HG03066 (cell line): ENCODE data around the gene RHBDL3.
"Not testable (repeated sequence)": the region's sequence is repeated elsewhere in the genome, so short reads cannot be mapped to it uniquely, and the experiment has no call there.

Experiments
- ATAC-seq: cut with Tn5 transposase; IDR thresholded peaks from one replicate; pipeline ENCODE4 v1.9.1; 2021; ENCODE audit warnings: low read depth; ENCODE audit not compliant: unreplicated experiment

Gene RHBDL3

GRCh38 chr17:32320847-32321246 is 55.2 kb downstream of the RHBDL3 start:
- ATAC-seq: no peak

GRCh38 chr17:32323046-32323445 is 57.4 kb downstream of the RHBDL3 start:
- ATAC-seq: no peak

- ATAC-seq: no peak
These were observed 58.3 kb downstream of the RHBDL3 start for GRCh38 chr17:32323811-32324491.

GRCh38 chr17:32327911-32328310 is 62.3 kb downstream of the RHBDL3 start:
- no peak for ATAC-seq

GRCh38 chr17:32330147-32330546 is 64.5 kb downstream of the RHBDL3 start:
- ATAC-seq: no peak

- no peak for ATAC-seq
These were observed 65.8 kb downstream of the RHBDL3 start for GRCh38 chr17:32331243-32332040.

GRCh38 chr17:32333187-32333586 is 67.6 kb downstream of the RHBDL3 start:
- no peak for ATAC-seq

- no peak for ATAC-seq
These were observed 69.4 kb downstream of the RHBDL3 start for GRCh38 chr17:32335046-32335445.

- ATAC-seq: no peak
These were observed 70.1 kb downstream of the RHBDL3 start for GRCh38 chr17:32335687-32336086.

GRCh38 chr17:32341141-32341856 is 75.7 kb downstream of the RHBDL3 start:
- no peak for ATAC-seq

- ATAC-seq: peak; percentile 85
These were observed 76.4 kb downstream of the RHBDL3 start, which contains the start of gene C17orf75 for GRCh38 chr17:32341857-32342602. TSS of gene C17orf75 (minus strand) at chr17:32342173. CDS start at chr17:32342139, 34 bp downstream.

GRCh38 chr17:32342603-32343325 is 77.1 kb downstream of the RHBDL3 start:
- ATAC-seq: no peak

GRCh38 chr17:32345951-32346600 is 80.4 kb downstream of the RHBDL3 start:
- no peak for ATAC-seq

GRCh38 chr17:32348483-32348800 is 82.8 kb downstream of the RHBDL3 start:
- no peak for ATAC-seq

- ATAC-seq: no peak
These were observed 83.8 kb downstream of the RHBDL3 start for GRCh38 chr17:32349503-32349853.

- ATAC-seq: peak; percentile 83
These were observed 84.4 kb downstream of the RHBDL3 start, which contains the start of gene ZNF207 for GRCh38 chr17:32349854-32350665. TSS of gene ZNF207 (plus strand) at chr17:32350157. CDS start at chr17:32350286, 129 bp downstream.

GRCh38 chr17:32350666-32351418 is 85.2 kb downstream of the RHBDL3 start:
- ATAC-seq: peak; percentile 20

GRCh38 chr17:32352734-32353133 is 87.1 kb downstream of the RHBDL3 start:
- not testable (repeated sequence) for ATAC-seq
